Neural cell (in vitro differentiated cells): Measurements from ENCODE around the gene NRP2. TPM values are rescaled to one million over a fixed set of nuclear protein-coding genes. Genes with fewer than 3 reads are reported as not detected.

ENCODE experiments used
- H2AFZ ChIP-seq: fragments of 200-600, 300-800 bp; sonication (generic), shearing (Covaris generic); 2 replicates; pipeline ENCODE4 v1.6.0; 2014; ENCODE audit warnings: low read depth, mild to moderate bottlenecking, antibody characterized with exemption, low read length, moderate library complexity
- H3F3A ChIP-seq: fragments of 200-600 bp; shearing (Covaris generic); 2 replicates; pipeline ENCODE4 v1.6.1; 2016; ENCODE audit warnings: mild to moderate bottlenecking, moderate library complexity, mixed read lengths, antibody characterized with exemption, low read length; ENCODE audit not compliant: insufficient read depth, poor library complexity, severe bottlenecking
- H3K27ac ChIP-seq: fragments of 200-600, 300-800 bp; sonication (generic), shearing (Covaris generic); 2 replicates; pipeline ENCODE4 v1.5.1; 2014; ENCODE audit warnings: mild to moderate bottlenecking, low read length, moderate library complexity
- H3K27me3 ChIP-seq: fragments of 300-800, 200-600 bp; sonication (generic), shearing (Covaris generic); 2 replicates; pipeline ENCODE4 v1.6.0; 2014; ENCODE audit warnings: mild to moderate bottlenecking, low read depth, low read length, moderate library complexity; ENCODE audit not compliant: insufficient read depth
- H3K36me3 ChIP-seq: fragments of 300-800, 200-600 bp; sonication (generic), shearing (Covaris generic); 2 replicates; pipeline ENCODE4 v1.5.1; 2014; ENCODE audit warnings: mild to moderate bottlenecking, antibody characterized with exemption, low read length, moderate library complexity; ENCODE audit not compliant: insufficient read depth
- H3K4me2 ChIP-seq: fragments of 300-800, 200-600 bp; sonication (generic), shearing (Covaris generic); 2 replicates; pipeline ENCODE4 v1.6.0; 2014; ENCODE audit warnings: mild to moderate bottlenecking, low read length
- H3K4me3 ChIP-seq: fragments of 300-800, 200-600 bp; sonication (generic), shearing (Covaris generic); 2 replicates; pipeline ENCODE4 v1.5.1; 2014; ENCODE audit warnings: mild to moderate bottlenecking, low read length, moderate library complexity
- H3K79me2 ChIP-seq: fragments of 200-600 bp; shearing (Covaris generic); replicated peaks from 2 replicates; pipeline ENCODE4 v1.6.0; 2014; ENCODE audit warnings: mild to moderate bottlenecking, low read length, moderate library complexity; ENCODE audit not compliant: insufficient read depth
- H3K9ac ChIP-seq: fragments of 300-800, 200-600 bp; sonication (generic), shearing (Covaris generic); 2 replicates; pipeline ENCODE4 v1.6.1; 2016; ENCODE audit warnings: mild to moderate bottlenecking, low read length, mixed read lengths
- H3K9me2 ChIP-seq: fragments of 200-600 bp; shearing (Covaris generic); 2 replicates; pipeline ENCODE4 v1.6.1; 2016; ENCODE audit warnings: mild to moderate bottlenecking, low read length, mixed read lengths; ENCODE audit not compliant: insufficient read depth
- H3K9me3 ChIP-seq: fragments of 200-600, 300-800 bp; sonication (generic), shearing (Covaris generic); 2 replicates; pipeline ENCODE4 v1.6.1; 2016; ENCODE audit warnings: mild to moderate bottlenecking, mixed run types, low read length, moderate library complexity, mixed read lengths
- H4K20me1 ChIP-seq: fragments of 200-600 bp; shearing (Covaris generic); 2 replicates; pipeline ENCODE4 v1.6.1; 2016; ENCODE audit warnings: mild to moderate bottlenecking, mixed run types; ENCODE audit not compliant: insufficient read depth
- EP300 ChIP-seq: fragments of 450-650 bp; conservative IDR thresholded peaks from 2 replicates; pipeline ENCODE4 v1.6.1; 2014; ENCODE audit warnings: antibody characterized with exemption, mild to moderate bottlenecking, moderate library complexity; ENCODE audit not compliant: poor library complexity, severe bottlenecking
- EZH2 ChIP-seq: fragments of 200-600, 300-800 bp; shearing (Covaris generic), sonication (generic); IDR thresholded peaks from 2 replicates; pipeline ENCODE4 v1.6.1; 2014; ENCODE audit warnings: antibody characterized with exemption, low read length, borderline replicate concordance, mild to moderate bottlenecking; ENCODE audit not compliant: insufficient read depth, poor library complexity, severe bottlenecking
- MXI1 ChIP-seq: fragments of 450-650 bp; conservative IDR thresholded peaks from 2 replicates; pipeline ENCODE4 v1.6.1; 2014; ENCODE audit warnings: antibody characterized with exemption, mild to moderate bottlenecking; ENCODE audit not compliant: poor library complexity, severe bottlenecking
- POLR2AphosphoS5 ChIP-seq: IDR thresholded peaks from 2 replicates; pipeline ENCODE4 v1.6.1; 2012
- RAD21 ChIP-seq: fragments of 450-650 bp; conservative IDR thresholded peaks from 2 replicates; pipeline ENCODE4 v1.6.1; 2014; ENCODE audit warnings: antibody characterized with exemption, mild to moderate bottlenecking, moderate library complexity
- SMC3 ChIP-seq: fragments of 450-650 bp; conservative IDR thresholded peaks from 2 replicates; pipeline ENCODE4 v1.6.1; 2014; ENCODE audit warnings: antibody characterized with exemption, mild to moderate bottlenecking, moderate library complexity; ENCODE audit not compliant: poor library complexity
- TAF1 ChIP-seq: IDR thresholded peaks from 2 replicates; pipeline ENCODE4 v1.6.1; 2012; ENCODE audit warnings: low read depth
- polyA plus RNA-seq: library from polyadenylated mRNA; depleted of rRNA; stranded (reverse); fragments of >200 nt; gene quantifications from 2 replicates; pipeline ENCODE4 v1.2.3, GENCODE V29; 2014
- TF ChIP-seq, protein P1 (sequence below): fragments of 450-650 bp; IDR thresholded peaks from 2 replicates; pipeline ENCODE4 v1.5.1; 2014; ENCODE audit warnings: antibody characterized with exemption, mild to moderate bottlenecking, moderate library complexity; ENCODE audit not compliant: poor library complexity, severe bottlenecking
- TF ChIP-seq, protein P2 (sequence below): IDR thresholded peaks from 2 replicates; pipeline ENCODE4 v1.6.1; 2012; ENCODE audit warnings: borderline replicate concordance

The NRP2 gene
- polyA plus RNA-seq, 1 donor from 2014 or later, result 30.2 TPM

DNA sequence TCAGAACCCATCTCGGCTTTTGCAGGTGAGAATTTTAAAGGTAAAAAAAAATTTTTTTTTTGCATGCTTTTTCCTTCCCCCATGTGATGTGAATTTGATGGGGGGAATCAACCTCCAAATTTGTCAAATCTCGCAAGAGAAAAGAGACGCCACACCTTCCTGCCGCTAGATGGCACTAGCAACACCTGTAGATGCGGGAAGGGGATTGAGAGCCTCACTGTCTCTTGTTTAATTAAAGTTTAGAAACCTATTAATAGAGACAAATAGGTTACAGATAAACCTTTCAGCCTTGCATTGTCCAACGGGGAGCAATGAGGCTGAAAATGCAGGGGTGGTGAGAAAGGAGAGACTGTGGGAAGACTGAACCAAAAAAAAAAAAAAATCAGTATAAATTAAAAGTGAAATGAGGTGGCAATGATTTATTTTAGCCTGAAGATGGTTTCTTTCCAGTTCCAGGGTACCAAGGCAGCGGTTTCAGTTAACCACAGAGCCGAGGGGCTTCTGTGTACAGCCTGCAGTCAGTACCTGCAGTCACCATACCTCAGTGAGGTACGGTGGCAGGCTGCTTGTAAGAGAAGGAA, 84.6 kb downstream of the NRP2 start:
- peak; percentile 80 for TF ChIP-seq RAD21
- TF ChIP-seq SMC3, result peak; percentile 83
- TF ChIP-seq TAF1, result no peak
- no peak for TF ChIP-seq MXI1
- no peak for TF ChIP-seq EP300
- TF ChIP-seq, protein P1, sequence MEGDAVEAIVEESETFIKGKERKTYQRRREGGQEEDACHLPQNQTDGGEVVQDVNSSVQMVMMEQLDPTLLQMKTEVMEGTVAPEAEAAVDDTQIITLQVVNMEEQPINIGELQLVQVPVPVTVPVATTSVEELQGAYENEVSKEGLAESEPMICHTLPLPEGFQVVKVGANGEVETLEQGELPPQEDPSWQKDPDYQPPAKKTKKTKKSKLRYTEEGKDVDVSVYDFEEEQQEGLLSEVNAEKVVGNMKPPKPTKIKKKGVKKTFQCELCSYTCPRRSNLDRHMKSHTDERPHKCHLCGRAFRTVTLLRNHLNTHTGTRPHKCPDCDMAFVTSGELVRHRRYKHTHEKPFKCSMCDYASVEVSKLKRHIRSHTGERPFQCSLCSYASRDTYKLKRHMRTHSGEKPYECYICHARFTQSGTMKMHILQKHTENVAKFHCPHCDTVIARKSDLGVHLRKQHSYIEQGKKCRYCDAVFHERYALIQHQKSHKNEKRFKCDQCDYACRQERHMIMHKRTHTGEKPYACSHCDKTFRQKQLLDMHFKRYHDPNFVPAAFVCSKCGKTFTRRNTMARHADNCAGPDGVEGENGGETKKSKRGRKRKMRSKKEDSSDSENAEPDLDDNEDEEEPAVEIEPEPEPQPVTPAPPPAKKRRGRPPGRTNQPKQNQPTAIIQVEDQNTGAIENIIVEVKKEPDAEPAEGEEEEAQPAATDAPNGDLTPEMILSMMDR, result peak; percentile 86
- Histone ChIP-seq H3K27ac (no peak overlapping the region), H3K79me2 (no peaks in the 10 kb centered on the region), H3K9me3 (no peaks in the 10 kb centered on the region), H3K9ac (no peak overlapping the region), H3F3A (no peaks in the 10 kb centered on the region), H3K9me2 (no peaks in the 10 kb centered on the region), H3K27me3 (no peaks in the 10 kb centered on the region), H3K36me3 (no peaks in the 10 kb centered on the region), H2AFZ (no peak overlapping the region), H4K20me1 (no peaks in the 10 kb centered on the region), H3K4me3 (no peak overlapping the region), H3K4me2 (no peak overlapping the region)

DNA sequence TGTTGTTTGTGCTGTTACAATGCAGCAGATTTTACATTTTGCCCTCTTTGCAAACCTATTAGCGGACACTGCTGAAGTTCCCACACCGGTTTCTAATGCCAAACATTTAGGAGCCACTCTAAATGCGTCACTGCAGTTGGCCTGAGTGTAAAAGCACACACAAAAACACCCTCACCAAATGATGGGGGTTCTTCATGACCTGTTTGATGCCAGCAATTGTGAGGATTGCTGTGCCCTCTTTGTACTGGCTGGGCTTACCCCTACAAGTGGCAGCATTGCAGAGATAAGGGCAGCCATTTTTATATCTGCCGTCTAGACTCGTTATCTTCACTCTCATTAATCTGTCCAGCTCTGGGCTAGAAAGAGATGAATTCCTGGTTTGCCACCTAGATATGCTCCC, 85.3 kb downstream of the NRP2 start:
- no peaks in the 10 kb centered on the region for H3K27me3 ChIP-seq
- H3K4me3 ChIP-seq, result no peak overlapping the region
- no peak overlapping the region for H3K9ac ChIP-seq
- H3K79me2 ChIP-seq, result no peaks in the 10 kb centered on the region
- H3K27ac ChIP-seq, result no peak overlapping the region
- H3K9me2 ChIP-seq, result no peaks in the 10 kb centered on the region
- H4K20me1 ChIP-seq, result no peaks in the 10 kb centered on the region
- no peak overlapping the region for H2AFZ ChIP-seq
- TF ChIP-seq TAF1 (no peak), MXI1 (no peak), EZH2 (no peak), RAD21 (no peak), SMC3 (no peak), EP300 (no peak), POLR2AphosphoS5 (no peak)
- TF ChIP-seq, protein P2, sequence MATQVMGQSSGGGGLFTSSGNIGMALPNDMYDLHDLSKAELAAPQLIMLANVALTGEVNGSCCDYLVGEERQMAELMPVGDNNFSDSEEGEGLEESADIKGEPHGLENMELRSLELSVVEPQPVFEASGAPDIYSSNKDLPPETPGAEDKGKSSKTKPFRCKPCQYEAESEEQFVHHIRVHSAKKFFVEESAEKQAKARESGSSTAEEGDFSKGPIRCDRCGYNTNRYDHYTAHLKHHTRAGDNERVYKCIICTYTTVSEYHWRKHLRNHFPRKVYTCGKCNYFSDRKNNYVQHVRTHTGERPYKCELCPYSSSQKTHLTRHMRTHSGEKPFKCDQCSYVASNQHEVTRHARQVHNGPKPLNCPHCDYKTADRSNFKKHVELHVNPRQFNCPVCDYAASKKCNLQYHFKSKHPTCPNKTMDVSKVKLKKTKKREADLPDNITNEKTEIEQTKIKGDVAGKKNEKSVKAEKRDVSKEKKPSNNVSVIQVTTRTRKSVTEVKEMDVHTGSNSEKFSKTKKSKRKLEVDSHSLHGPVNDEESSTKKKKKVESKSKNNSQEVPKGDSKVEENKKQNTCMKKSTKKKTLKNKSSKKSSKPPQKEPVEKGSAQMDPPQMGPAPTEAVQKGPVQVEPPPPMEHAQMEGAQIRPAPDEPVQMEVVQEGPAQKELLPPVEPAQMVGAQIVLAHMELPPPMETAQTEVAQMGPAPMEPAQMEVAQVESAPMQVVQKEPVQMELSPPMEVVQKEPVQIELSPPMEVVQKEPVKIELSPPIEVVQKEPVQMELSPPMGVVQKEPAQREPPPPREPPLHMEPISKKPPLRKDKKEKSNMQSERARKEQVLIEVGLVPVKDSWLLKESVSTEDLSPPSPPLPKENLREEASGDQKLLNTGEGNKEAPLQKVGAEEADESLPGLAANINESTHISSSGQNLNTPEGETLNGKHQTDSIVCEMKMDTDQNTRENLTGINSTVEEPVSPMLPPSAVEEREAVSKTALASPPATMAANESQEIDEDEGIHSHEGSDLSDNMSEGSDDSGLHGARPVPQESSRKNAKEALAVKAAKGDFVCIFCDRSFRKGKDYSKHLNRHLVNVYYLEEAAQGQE, result no peak
- TF ChIP-seq, protein P1, result no peak
- H3K9me3 ChIP-seq, result no peaks in the 10 kb centered on the region
- H3K4me2 ChIP-seq, result no peak overlapping the region
- H3F3A ChIP-seq, result no peaks in the 10 kb centered on the region
- no peaks in the 10 kb centered on the region for H3K36me3 ChIP-seq
